GM12891 (cell line): ENCODE measurements around the gene OR2J1.

ENCODE experiments used
- PAX5 ChIP-seq: IDR thresholded peaks from 2 replicates; pipeline ENCODE4 v1.6.1; 2011; ENCODE audit warnings: low read length, moderate library complexity, mild to moderate bottlenecking; ENCODE audit not compliant: insufficient read depth, severe bottlenecking
- POLR2A ChIP-seq: IDR thresholded peaks from 2 replicates; pipeline ENCODE4 v1.6.1; 2011; ENCODE audit warnings: low read depth, low read length, control low read depth
- POLR2AphosphoS5 ChIP-seq: IDR thresholded peaks from 2 replicates; pipeline ENCODE4 v1.6.1; 2011; ENCODE audit warnings: low read depth, low read length, control low read depth
- POU2F2 ChIP-seq: IDR thresholded peaks from 2 replicates; pipeline ENCODE4 v1.6.1; 2011; ENCODE audit warnings: low read depth, mild to moderate bottlenecking, control low read depth, low read length, moderate library complexity
- SPI1 ChIP-seq: IDR thresholded peaks from 2 replicates; pipeline ENCODE4 v1.6.1; 2011; ENCODE audit warnings: low read depth, low read length, control low read depth
- TAF1 ChIP-seq: IDR thresholded peaks from 2 replicates; pipeline ENCODE4 v1.6.1; 2011; ENCODE audit warnings: low read depth, low read length, control low read depth

GRCh38 chr6:29131691-29132090 lies 32.4 kb downstream of the OR2J1 start:
- TF ChIP-seq POLR2AphosphoS5 (no peak), POLR2A (no peak), TAF1 (no peak), PAX5 (no peak), POU2F2 (no peak), SPI1 (no peak)
